Glutamatergic neuron (in vitro differentiated cells): ENCODE data around the gene RIPOR2. TPM values are rescaled to one million over a fixed set of nuclear protein-coding genes. Genes with fewer than 3 reads are reported as not detected.

Source experiments
- DNase-seq: peaks from one replicate; pipeline ENCODE4 v3.0.0; 2022
- H3K27ac Mint-ChIP-seq: one replicate; pipeline ENCODE4 v1.8.0; 2020; ENCODE audit warnings: mild to moderate bottlenecking, mixed read lengths, inconsistent platforms; ENCODE audit not compliant: unreplicated experiment
- H3K27me3 Mint-ChIP-seq: one replicate; pipeline ENCODE4 v1.8.0; 2020; ENCODE audit warnings: mild to moderate bottlenecking, moderate library complexity, mixed read lengths, inconsistent platforms; ENCODE audit not compliant: unreplicated experiment
- H3K36me3 Mint-ChIP-seq: one replicate; pipeline ENCODE4 v1.8.0; 2020; ENCODE audit warnings: mild to moderate bottlenecking, mixed read lengths, inconsistent platforms; ENCODE audit not compliant: unreplicated experiment
- H3K4me1 Mint-ChIP-seq: one replicate; pipeline ENCODE4 v1.8.0; 2020; ENCODE audit warnings: mild to moderate bottlenecking, low read depth, mixed read lengths, inconsistent platforms; ENCODE audit not compliant: unreplicated experiment
- H3K4me3 Mint-ChIP-seq: one replicate; pipeline ENCODE4 v1.8.0; 2020; ENCODE audit warnings: mild to moderate bottlenecking, mixed read lengths, inconsistent platforms; ENCODE audit not compliant: unreplicated experiment
- H3K9me3 Mint-ChIP-seq: one replicate; pipeline ENCODE4 v1.8.0; 2020; ENCODE audit warnings: mild to moderate bottlenecking, moderate library complexity, mixed read lengths, inconsistent platforms; ENCODE audit not compliant: unreplicated experiment
- total RNA-seq: library from RNA; stranded (reverse); fragmentation: NEBNext Ultra II Directional; extraction: Animal tissue kit (Norgen Biotek cat#: 25700); gene quantifications from one replicate; pipeline ENCODE4 v1.2.1, GENCODE V29; 2021; ENCODE audit not compliant: unreplicated experiment
- TF ChIP-seq, protein P1 (sequence below): fragments of 200-600 bp; sonication (generic); IDR thresholded peaks from one replicate; pipeline ENCODE4 v1.5.0; 2021; ENCODE audit not compliant: partially characterized antibody, unreplicated experiment

Gene RIPOR2
- total RNA-seq, 1 donor from 2014 or later, result 82.2 TPM

DNA sequence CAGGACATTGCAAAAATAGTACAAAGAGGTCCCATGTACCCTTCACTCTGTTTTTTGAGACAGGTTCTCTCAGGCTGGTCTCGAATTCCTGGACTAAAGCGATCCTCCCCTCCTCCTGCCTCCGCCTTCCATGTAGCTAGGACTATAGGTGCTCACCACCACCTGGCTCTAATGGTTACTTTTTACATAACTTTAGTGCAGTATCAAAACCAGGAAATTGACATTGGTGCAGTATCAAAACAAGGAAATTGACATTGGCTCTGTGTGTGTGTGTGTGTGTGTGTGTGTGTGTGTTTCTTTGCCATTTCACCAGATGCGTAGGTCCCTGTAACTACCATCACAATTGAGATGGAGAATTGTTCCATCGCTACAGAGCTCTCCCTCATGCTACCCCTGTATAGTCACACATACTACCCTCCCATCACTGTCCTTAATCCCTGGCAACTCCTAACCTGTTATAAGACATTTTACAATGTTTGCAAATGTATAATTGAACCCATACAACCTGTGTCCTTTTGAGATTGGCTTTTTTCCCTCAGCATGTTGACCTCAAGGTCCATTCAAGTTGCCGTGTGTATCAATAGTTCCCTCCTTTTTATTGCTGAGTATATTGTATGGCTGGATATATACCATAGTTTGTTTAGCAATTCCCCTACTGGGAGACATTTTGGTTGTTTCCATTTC is 28.3 kb upstream of the RIPOR2 start:
- Mint-ChIP-seq H3K27ac (no peak overlapping the region), H3K4me1 (no peaks in the 10 kb centered on the region), H3K27me3 (no peaks in the 10 kb centered on the region), H3K36me3 (no peaks in the 10 kb centered on the region), H3K9me3 (peaks cover 2% of the 10 kb centered on the region), H3K4me3 (no peak overlapping the region)
- no peak for DNase-seq
- TF ChIP-seq, protein P1, sequence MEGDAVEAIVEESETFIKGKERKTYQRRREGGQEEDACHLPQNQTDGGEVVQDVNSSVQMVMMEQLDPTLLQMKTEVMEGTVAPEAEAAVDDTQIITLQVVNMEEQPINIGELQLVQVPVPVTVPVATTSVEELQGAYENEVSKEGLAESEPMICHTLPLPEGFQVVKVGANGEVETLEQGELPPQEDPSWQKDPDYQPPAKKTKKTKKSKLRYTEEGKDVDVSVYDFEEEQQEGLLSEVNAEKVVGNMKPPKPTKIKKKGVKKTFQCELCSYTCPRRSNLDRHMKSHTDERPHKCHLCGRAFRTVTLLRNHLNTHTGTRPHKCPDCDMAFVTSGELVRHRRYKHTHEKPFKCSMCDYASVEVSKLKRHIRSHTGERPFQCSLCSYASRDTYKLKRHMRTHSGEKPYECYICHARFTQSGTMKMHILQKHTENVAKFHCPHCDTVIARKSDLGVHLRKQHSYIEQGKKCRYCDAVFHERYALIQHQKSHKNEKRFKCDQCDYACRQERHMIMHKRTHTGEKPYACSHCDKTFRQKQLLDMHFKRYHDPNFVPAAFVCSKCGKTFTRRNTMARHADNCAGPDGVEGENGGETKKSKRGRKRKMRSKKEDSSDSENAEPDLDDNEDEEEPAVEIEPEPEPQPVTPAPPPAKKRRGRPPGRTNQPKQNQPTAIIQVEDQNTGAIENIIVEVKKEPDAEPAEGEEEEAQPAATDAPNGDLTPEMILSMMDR, result no peak

DNA sequence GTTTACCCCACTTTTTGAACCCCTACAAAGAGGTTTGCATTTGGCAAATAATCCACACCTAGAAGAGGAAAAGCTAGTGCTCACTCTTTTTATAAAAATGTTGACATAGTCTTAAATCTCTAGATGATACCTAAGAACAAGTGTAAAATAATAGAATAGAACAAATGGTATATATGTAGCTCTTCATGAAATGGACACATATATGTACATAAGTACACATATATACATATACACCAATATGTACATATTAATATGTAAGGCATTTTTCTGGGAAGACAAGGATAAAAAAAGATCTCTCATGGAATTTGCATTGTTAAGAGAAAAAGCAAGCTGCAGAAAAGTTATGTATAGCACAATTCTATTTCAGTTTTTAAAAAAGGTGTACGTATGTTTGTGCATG is 27.6 kb upstream of the RIPOR2 start:
- Mint-ChIP-seq H3K27ac (no peak overlapping the region), H3K9me3 (peaks cover 2% of the 10 kb centered on the region), H3K4me1 (no peaks in the 10 kb centered on the region), H3K4me3 (no peak overlapping the region), H3K36me3 (no peaks in the 10 kb centered on the region), H3K27me3 (no peaks in the 10 kb centered on the region)
- TF ChIP-seq, protein P1, result no peak
- no peak for DNase-seq

DNA sequence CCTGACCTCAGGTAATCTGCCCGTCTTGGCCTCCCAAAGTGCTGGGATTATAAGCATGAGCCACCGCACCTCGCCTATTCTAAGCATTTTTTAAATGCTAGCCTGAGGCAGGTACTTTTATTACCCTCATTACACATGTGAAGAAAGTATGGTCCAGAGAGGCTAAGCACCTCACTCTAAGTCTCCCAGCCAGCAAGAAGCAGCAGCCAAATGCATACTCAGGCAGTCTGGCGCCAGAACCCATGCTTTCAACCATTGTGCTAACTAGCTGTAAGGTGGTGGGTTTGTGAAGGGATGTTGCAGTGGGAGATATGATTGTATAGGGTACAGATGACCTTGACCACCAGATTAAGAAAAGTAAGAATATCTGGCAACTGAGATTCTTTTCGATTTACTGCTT is 26.1 kb upstream of the RIPOR2 start:
- Mint-ChIP-seq H3K27ac (no peak overlapping the region), H3K36me3 (no peaks in the 10 kb centered on the region), H3K4me3 (no peak overlapping the region), H3K27me3 (no peaks in the 10 kb centered on the region), H3K4me1 (no peaks in the 10 kb centered on the region), H3K9me3 (peaks cover 2% of the 10 kb centered on the region)
- DNase-seq, result no peak
- TF ChIP-seq, protein P1, result no peak

- Mint-ChIP-seq H3K27ac (no peak overlapping the region), H3K4me3 (no peak overlapping the region), H3K4me1 (no peaks in the 10 kb centered on the region), H3K27me3 (no peaks in the 10 kb centered on the region), H3K36me3 (no peaks in the 10 kb centered on the region), H3K9me3 (peaks cover 2% of the 10 kb centered on the region)
- no peak for DNase-seq
- TF ChIP-seq, protein P1, result no peak
Measured at GRCh38 chr6:24960991-24961475, 25.3 kb upstream of the RIPOR2 start.

- Mint-ChIP-seq H3K4me3 (no peak overlapping the region), H3K9me3 (peaks cover 2% of the 10 kb centered on the region), H3K4me1 (no peaks in the 10 kb centered on the region), H3K36me3 (no peaks in the 10 kb centered on the region), H3K27ac (no peak overlapping the region), H3K27me3 (no peaks in the 10 kb centered on the region)
- no peak for DNase-seq
- TF ChIP-seq, protein P1, result no peak
Measured at GRCh38 chr6:24959319-24959718, 23.6 kb upstream of the RIPOR2 start.
